ENCODE results near the gene MMP23B.
"Not testable (repeated sequence)": the region's sequence is repeated elsewhere in the genome, so short reads cannot be mapped to it uniquely, and the experiment has no call there.

GRCh38 chr1:1662830-1663560, 31.0 kb downstream of the MMP23B start:
- not testable (repeated sequence) for TF ChIP-seq POLR2A (IDR thresholded peaks at IDR 0.05; ENCODE audit: low read length); GATA1 (IDR thresholded peaks at IDR 0.05; ENCODE audit: low read depth, low read length)

Measured in erythroblast (primary cell).